Astrocyte (in vitro differentiated cells and primary cell): ENCODE measurements around the gene AMIGO1. TPM values are rescaled to one million over a fixed set of nuclear protein-coding genes. Genes with fewer than 3 reads are reported as not detected.

ENCODE experiments used
- DNase-seq: peaks from one replicate; pipeline ENCODE4 v3.0.0-alpha.2; 2010; ENCODE audit warnings: low read depth
- FAIRE-seq: peaks from 2 replicates; lab custom pipeline; 2011; peaks lifted over from hg19 to GRCh38; lab: Jason Lieb, UNC
- H2AFZ ChIP-seq: 2 replicates; pipeline ENCODE4 v1.6.0; 2012; ENCODE audit warnings: low read depth, low read length, inconsistent platforms
- H3K27ac ChIP-seq: 2 replicates; pipeline ENCODE4 v1.5.1; 2011; ENCODE audit warnings: low read depth, low read length, inconsistent platforms
- H3K27me3 ChIP-seq: 2 replicates; pipeline ENCODE4 v1.6.0; 2011; ENCODE audit warnings: low read length, inconsistent platforms; ENCODE audit not compliant: insufficient read depth
- H3K36me3 ChIP-seq: 2 replicates; pipeline ENCODE4 v1.5.1; 2011; ENCODE audit warnings: low read length, inconsistent platforms; ENCODE audit not compliant: insufficient read depth
- H3K4me1 ChIP-seq: 2 replicates; pipeline ENCODE4 v1.5.1; 2011; ENCODE audit warnings: low read length, inconsistent platforms; ENCODE audit not compliant: insufficient read depth
- H3K4me2 ChIP-seq: 2 replicates; pipeline ENCODE4 v1.6.0; 2012; ENCODE audit warnings: low read length, inconsistent platforms
- H3K4me3 ChIP-seq: 2 replicates; pipeline ENCODE4 v1.5.1; 2011; ENCODE audit warnings: low read depth, mild to moderate bottlenecking, low read length, inconsistent platforms; ENCODE audit not compliant: insufficient read depth
- H3K79me2 ChIP-seq: 2 replicates; pipeline ENCODE4 v1.6.0; 2012; ENCODE audit warnings: mild to moderate bottlenecking, low read length, inconsistent platforms; ENCODE audit not compliant: insufficient read depth
- H3K9ac ChIP-seq: 2 replicates; pipeline ENCODE4 v1.6.0; 2012; ENCODE audit warnings: mild to moderate bottlenecking, low read length, inconsistent platforms
- H3K9me3 ChIP-seq: 2 replicates; pipeline ENCODE4 v1.5.1; 2012; ENCODE audit warnings: low read depth, mild to moderate bottlenecking, low read length, inconsistent platforms; ENCODE audit not compliant: insufficient read depth
- H4K20me1 ChIP-seq: 2 replicates; pipeline ENCODE4 v1.6.0; 2012; ENCODE audit warnings: low read length, inconsistent platforms; ENCODE audit not compliant: insufficient read depth
- H3K27ac Mint-ChIP-seq: one replicate; pipeline ENCODE4 v1.8.0; 2021; ENCODE audit warnings: mild to moderate bottlenecking, mixed read lengths; ENCODE audit not compliant: unreplicated experiment
- H3K27me3 Mint-ChIP-seq: one replicate; pipeline ENCODE4 v1.8.0; 2021; ENCODE audit warnings: low read depth, mixed read lengths; ENCODE audit not compliant: unreplicated experiment
- H3K36me3 Mint-ChIP-seq: one replicate; pipeline ENCODE4 v1.8.0; 2021; ENCODE audit warnings: low read depth, mixed read lengths; ENCODE audit not compliant: unreplicated experiment
- H3K4me1 Mint-ChIP-seq: one replicate; pipeline ENCODE4 v1.8.0; 2021; ENCODE audit warnings: low read depth, mixed read lengths; ENCODE audit not compliant: unreplicated experiment
- H3K4me3 Mint-ChIP-seq: one replicate; pipeline ENCODE4 v1.8.0; 2021; ENCODE audit warnings: mild to moderate bottlenecking, moderate library complexity, mixed read lengths; ENCODE audit not compliant: unreplicated experiment
- H3K9me3 Mint-ChIP-seq: one replicate; pipeline ENCODE4 v1.8.0; 2021; ENCODE audit warnings: mild to moderate bottlenecking, mixed read lengths; ENCODE audit not compliant: unreplicated experiment
- CTCF ChIP-seq: IDR thresholded peaks from 2 replicates; pipeline ENCODE4 v1.5.1; 2011; ENCODE audit warnings: low read depth, mild to moderate bottlenecking, inconsistent platforms, low read length, moderate library complexity; ENCODE audit not compliant: insufficient read depth
- EZH2 ChIP-seq: IDR thresholded peaks from 2 replicates; pipeline ENCODE4 v1.6.1; 2012; ENCODE audit warnings: mild to moderate bottlenecking, low read length, inconsistent platforms; ENCODE audit not compliant: insufficient read depth
- total RNA-seq: library from RNA; stranded (reverse); gene quantifications from 2 replicates; pipeline ENCODE4 v1.2.1, GENCODE V29; 2021

The AMIGO1 gene
- total RNA-seq, 1 donor from 2014 or later, result 1.8 TPM

DNA sequence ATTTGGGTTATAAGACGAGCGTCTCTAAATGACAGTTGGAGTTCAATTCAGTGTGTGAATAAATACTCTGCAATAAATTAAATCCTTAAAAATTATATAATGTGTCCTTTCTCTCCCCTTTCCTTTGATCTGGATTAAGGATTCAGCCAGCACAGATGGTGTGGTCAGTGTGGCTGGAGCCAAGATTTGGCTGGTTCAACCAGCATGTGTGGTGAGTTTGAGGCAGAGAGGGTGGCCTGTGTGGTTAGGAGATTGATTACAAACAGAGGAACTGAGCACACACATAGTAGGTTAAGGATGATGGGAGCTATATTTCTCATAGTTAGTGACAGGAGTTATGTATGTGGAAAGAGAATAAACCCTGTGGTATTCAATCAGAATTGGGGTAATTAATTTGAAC, 14.2 kb upstream of the AMIGO1 start:
- peaks cover 4% of the 10 kb centered on the region for H3K4me1 Mint-ChIP-seq
- H3K27me3 Mint-ChIP-seq, result peaks cover 30% of the 10 kb centered on the region
- FAIRE-seq, result no peak
- H3K36me3 ChIP-seq, result no peaks in the 10 kb centered on the region
- H3K27ac ChIP-seq, result no peak overlapping the region
- H3K4me2 ChIP-seq, result no peak overlapping the region
- H3K4me3 ChIP-seq, result no peak overlapping the region
- H3K27ac Mint-ChIP-seq, result no peak overlapping the region
- H3K4me1 ChIP-seq, result no peaks in the 10 kb centered on the region
- no peak overlapping the region for H2AFZ ChIP-seq
- H3K9me3 Mint-ChIP-seq, result no peaks in the 10 kb centered on the region
- TF ChIP-seq EZH2 (no peak), CTCF (no peak)
- H3K4me3 Mint-ChIP-seq, result no peak overlapping the region
- H3K9me3 ChIP-seq, result no peaks in the 10 kb centered on the region
- H3K9ac ChIP-seq, result no peak overlapping the region
- peaks cover 36% of the 10 kb centered on the region for H3K27me3 ChIP-seq
- peak; percentile 66 for DNase-seq
- H4K20me1 ChIP-seq, result no peaks in the 10 kb centered on the region
- H3K36me3 Mint-ChIP-seq, result no peaks in the 10 kb centered on the region
- no peaks in the 10 kb centered on the region for H3K79me2 ChIP-seq

DNA sequence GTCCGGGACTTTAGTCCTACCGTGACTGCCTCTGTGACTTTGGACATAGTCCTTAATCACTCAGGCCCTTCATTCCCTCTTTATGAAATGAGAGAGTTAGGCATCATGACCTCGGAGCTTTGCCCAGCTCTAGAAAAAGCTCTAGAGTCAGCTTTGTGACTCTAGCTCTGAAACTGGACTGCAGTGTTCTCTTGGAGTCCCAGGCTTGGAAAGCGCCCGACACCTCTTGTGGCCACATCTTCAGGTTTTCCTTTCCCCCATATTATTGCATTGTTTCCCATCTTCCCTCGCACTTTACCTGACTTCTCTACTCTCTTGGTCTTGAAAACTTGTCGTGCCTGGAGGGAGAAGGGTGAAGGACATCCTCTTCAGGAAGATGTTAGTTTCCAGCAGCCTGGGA, 12.5 kb upstream of the AMIGO1 start:
- H3K4me1 Mint-ChIP-seq, result peaks cover 7% of the 10 kb centered on the region
- no peak for FAIRE-seq

More for the DNA sequence above, 12.5 kb upstream of the AMIGO1 start:
- no peaks in the 10 kb centered on the region for H3K36me3 Mint-ChIP-seq
- Histone ChIP-seq H2AFZ (no peak overlapping the region), H3K27ac (no peak overlapping the region), H3K4me3 (no peak overlapping the region), H3K4me2 (no peak overlapping the region), H3K9me3 (no peaks in the 10 kb centered on the region), H3K27me3 (peaks cover 31% of the 10 kb centered on the region), H3K79me2 (no peaks in the 10 kb centered on the region), H3K36me3 (no peaks in the 10 kb centered on the region), H3K9ac (no peak overlapping the region), H4K20me1 (no peaks in the 10 kb centered on the region), H3K4me1 (no peaks in the 10 kb centered on the region)
- no peaks in the 10 kb centered on the region for H3K9me3 Mint-ChIP-seq
- DNase-seq, result no peak
- H3K27me3 Mint-ChIP-seq, result peaks cover 20% of the 10 kb centered on the region
- TF ChIP-seq EZH2 (no peak), CTCF (no peak)
- no peak overlapping the region for H3K4me3 Mint-ChIP-seq
- H3K27ac Mint-ChIP-seq, result no peak overlapping the region
